Measurements from ENCODE around the gene VWC2.

Gene VWC2

GRCh38 chr7:49855281-49855980 lies 82.0 kb downstream of the VWC2 start:
- TF ChIP-seq CTCF (IDR thresholded peaks at IDR 0.05; ENCODE audit: insufficient read depth, low read depth, low read length, missing control alignments) = no peak
- no peak overlapping the region for H3K4me3 ChIP-seq (ENCODE audit: low read depth, low read length)
- no peak for DNase-seq (ENCODE audit: low read depth)

GRCh38 chr7:49860293-49860692 lies 86.9 kb downstream of the VWC2 start:
- no peak for DNase-seq (ENCODE audit: low read depth)
- H3K4me3 ChIP-seq (ENCODE audit: low read depth, low read length) = no peak overlapping the region
- TF ChIP-seq CTCF (IDR thresholded peaks at IDR 0.05; ENCODE audit: insufficient read depth, low read depth, low read length, missing control alignments) = no peak

GRCh38 chr7:49866076-49866735 lies 92.8 kb downstream of the VWC2 start:
- no peak for TF ChIP-seq CTCF (IDR thresholded peaks at IDR 0.05; ENCODE audit: insufficient read depth, low read depth, low read length, missing control alignments)
- DNase-seq (ENCODE audit: low read depth) = no peak
- no peak overlapping the region for H3K4me3 ChIP-seq (ENCODE audit: low read depth, low read length)

GRCh38 chr7:49866910-49867309 lies 93.5 kb downstream of the VWC2 start:
- no peak overlapping the region for H3K4me3 ChIP-seq (ENCODE audit: low read depth, low read length)
- TF ChIP-seq CTCF (IDR thresholded peaks at IDR 0.05; ENCODE audit: insufficient read depth, low read depth, low read length, missing control alignments) = no peak
- DNase-seq (ENCODE audit: low read depth) = no peak

- no peak for DNase-seq (ENCODE audit: low read depth)
- no peak for TF ChIP-seq CTCF (IDR thresholded peaks at IDR 0.05; ENCODE audit: insufficient read depth, low read depth, low read length, missing control alignments)
- H3K4me3 ChIP-seq (ENCODE audit: low read depth, low read length) = no peak overlapping the region
Observed at GRCh38 chr7:49873420-49873819, 100.0 kb downstream of the VWC2 start.

- H3K4me3 ChIP-seq (ENCODE audit: low read depth, low read length) = no peak overlapping the region
- no peak for TF ChIP-seq CTCF (IDR thresholded peaks at IDR 0.05; ENCODE audit: insufficient read depth, low read depth, low read length, missing control alignments)
Observed at GRCh38 chr7:49875336-49875735, 101.9 kb downstream of the VWC2 start.

More at GRCh38 chr7:49875336-49875735, 101.9 kb downstream of the VWC2 start:
- no peak for DNase-seq (ENCODE audit: low read depth)

Data from GM12865 (cell line).